Erythroblast (primary cell): ENCODE data around the gene CACNA1C.

ENCODE experiments used
- GATA1 ChIP-seq: IDR thresholded peaks from 2 replicates; pipeline ENCODE4 v1.6.1; 2011; ENCODE audit warnings: low read depth, mild to moderate bottlenecking, control low read depth, low read length, moderate library complexity
- POLR2A ChIP-seq: IDR thresholded peaks from 2 replicates; pipeline ENCODE4 v1.6.1; 2011; ENCODE audit warnings: mild to moderate bottlenecking, low read length

DNA sequence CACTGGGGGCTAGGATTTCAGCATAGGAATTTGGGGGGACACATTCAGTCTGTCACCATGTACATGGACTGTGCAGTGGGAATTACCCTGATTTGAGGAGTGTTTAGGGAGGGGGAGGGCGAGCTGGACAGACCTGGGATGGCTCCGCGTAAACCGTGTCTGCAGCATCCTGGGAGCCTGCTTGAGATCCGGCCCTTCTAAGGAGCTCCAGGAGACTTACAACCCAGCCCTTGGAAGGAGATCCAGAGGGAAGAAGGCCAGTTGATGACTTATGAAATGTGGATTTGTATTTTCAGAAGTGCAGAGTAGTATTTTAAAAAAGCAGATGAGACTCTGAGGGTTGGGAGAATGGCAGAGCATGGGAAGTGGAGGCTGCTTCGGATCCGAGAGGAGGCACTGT, 153.2 kb downstream of the CACNA1C start:
- TF ChIP-seq POLR2A (no peak), GATA1 (no peak)
